Activated gamma-delta T cell treated with Interleukin-2 at 50 U/mL for 16 hours (primary cell): ENCODE data around the gene ARL15.

Experiments used
- DNase-seq: peaks from one replicate; pipeline ENCODE4 v3.0.0-alpha.2; 2020

ARL15 gene

DNA sequence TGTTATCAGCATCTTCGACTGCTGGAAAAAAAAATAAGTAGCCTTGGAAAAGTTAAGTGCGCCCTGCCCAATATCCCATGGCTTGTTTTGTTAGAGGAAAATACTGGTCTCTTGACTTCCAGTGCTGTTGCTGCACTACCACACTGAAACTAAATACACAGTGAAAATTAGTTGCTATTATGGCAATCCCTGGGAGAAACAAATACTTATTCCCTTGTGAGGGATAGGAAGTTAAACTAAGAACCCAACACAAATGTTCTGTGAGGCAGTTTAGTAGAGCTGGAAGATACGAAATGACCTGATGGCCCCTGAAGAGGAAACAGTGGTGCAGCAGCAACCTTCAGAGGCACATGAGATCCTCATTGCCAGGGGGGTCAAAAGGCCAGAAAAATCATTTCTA is 164.0 kb downstream of the ARL15 start:
- no peak for DNase-seq

DNA sequence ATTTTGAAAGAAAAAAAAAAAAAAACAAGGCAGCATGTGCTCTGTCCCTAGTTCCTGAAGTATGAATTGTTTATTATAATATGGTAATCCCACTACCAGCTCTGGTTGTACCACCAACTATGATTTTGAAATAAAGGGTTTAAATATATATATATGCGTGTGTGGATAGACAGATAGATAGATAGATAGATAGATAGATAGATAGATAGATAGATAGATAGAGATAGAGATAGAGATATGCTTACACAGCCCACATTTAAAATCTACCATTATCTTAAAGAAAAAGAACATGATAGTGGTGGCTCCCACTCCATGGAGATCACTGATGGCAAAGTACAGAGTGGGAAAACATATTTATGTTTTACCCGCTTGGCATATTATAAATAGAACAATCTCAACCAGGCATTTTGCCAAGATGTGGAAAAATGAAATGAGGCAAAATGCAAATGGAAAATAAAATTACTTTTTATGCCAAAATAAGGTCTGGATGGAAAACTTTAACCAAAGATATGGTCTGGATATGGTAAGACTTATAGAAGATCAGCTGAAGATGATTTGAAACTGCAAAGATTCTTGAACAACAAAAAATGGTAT is 170.0 kb downstream of the ARL15 start:
- DNase-seq: no peak

GRCh38 chr5:54136516-54137440 is 173.6 kb downstream of the ARL15 start:
- no peak for DNase-seq

- DNase-seq: no peak
These were observed 175.3 kb downstream of the ARL15 start for GRCh38 chr5:54135042-54135441.

DNA sequence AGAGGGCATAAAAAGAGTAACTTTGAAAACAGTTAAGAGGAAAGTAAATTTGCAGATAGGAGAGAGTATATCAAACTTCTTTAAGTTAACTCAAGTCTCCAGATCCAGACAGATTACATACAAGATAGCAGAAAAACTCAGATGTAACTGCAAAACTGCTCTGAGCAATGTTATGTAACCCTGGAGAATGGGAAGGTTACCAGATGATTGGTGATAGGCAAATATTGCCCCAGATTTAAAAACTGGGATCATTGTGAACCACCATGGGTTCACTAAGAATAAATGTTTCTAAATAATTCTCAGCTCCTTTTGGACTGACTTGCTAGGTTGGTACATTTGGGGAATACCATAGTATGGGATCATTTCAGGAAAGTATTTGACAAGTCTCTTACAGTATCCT is 176.5 kb downstream of the ARL15 start:
- DNase-seq: no peak

DNA sequence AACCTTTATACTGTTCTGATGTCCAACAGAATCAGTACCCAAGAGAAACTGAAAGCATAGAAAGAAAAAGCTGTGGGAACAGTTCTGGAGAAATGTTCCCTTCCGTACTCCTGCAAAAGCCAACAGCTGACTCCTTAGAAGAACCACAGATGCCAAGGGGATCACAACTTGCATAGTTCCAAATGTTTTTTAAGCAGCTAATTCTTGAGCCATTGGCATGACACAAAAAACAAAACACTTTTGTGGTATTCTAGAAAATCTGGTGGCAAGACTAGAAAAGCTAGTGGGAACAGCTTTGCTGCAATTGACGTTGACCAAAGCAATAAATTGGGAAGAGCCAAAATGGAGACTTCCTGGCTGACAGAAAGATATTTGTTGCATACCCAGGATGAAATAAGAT is 189.9 kb downstream of the ARL15 start:
- no peak for DNase-seq

GRCh38 chr5:54117957-54118356 is 192.4 kb downstream of the ARL15 start:
- no peak for DNase-seq

DNA sequence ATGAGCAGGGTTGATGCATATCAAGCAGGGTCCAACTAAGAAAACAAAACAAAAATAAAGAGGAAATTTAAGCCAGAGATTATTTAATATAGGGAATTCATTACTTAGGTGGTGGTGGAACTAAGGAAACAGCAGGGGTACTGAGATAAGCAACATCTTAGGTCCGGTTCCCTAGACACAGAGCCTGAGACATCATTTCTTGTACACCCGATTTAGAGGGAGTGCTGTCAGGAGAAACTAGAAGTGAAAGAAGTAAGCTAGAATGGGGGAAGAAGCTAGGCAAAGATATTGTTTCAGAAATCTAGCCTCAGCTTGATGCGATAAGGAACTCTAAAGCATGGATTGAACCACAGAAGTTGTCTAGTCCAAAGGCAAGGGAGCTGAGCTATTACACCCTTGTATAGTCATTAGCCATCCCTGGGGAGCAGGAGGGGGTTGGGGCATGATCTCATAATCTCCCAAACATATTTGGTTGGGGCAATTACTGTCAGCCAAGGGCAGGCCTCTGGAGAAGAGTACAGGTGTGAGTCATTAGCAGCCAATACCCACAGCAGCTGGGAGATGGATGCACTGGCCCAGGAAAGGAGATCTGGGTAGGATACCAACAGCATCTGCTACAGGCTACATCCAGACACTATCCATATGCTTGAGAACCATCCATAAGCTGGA is 194.5 kb downstream of the ARL15 start:
- DNase-seq: no peak

- no peak for DNase-seq
These were observed 197.3 kb downstream of the ARL15 start for GRCh38 chr5:54113060-54113459.

GRCh38 chr5:54109626-54110330 is 200.6 kb downstream of the ARL15 start:
- DNase-seq: no peak

GRCh38 chr5:54108136-54108535 is 202.2 kb downstream of the ARL15 start:
- DNase-seq: no peak

GRCh38 chr5:54103871-54104270 is 206.5 kb downstream of the ARL15 start:
- no peak for DNase-seq

- no peak for DNase-seq
These were observed 212.1 kb downstream of the ARL15 start for GRCh38 chr5:54098267-54098666.

DNA sequence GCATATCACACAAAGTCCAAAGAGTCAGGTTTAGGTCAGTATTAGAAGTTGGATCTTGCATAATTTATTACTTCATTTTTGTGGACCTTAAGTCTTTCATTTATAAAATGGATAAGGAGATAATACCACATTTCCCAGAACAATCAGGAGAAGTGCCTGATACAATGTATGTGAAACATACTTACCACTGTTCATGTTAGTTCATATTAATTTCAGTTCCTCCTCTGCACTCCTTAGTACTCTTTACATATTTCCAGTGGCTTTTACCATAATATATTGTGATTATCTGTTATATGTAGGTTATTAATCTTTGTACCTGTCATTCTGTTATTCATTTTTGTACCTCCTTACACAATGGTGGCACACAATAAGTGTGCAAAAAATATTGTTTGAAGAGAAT is 214.4 kb downstream of the ARL15 start:
- DNase-seq: no peak

- no peak for DNase-seq
These were observed 215.7 kb downstream of the ARL15 start for GRCh38 chr5:54094706-54095105.

GRCh38 chr5:54093861-54094260 is 216.5 kb downstream of the ARL15 start:
- no peak for DNase-seq

DNA sequence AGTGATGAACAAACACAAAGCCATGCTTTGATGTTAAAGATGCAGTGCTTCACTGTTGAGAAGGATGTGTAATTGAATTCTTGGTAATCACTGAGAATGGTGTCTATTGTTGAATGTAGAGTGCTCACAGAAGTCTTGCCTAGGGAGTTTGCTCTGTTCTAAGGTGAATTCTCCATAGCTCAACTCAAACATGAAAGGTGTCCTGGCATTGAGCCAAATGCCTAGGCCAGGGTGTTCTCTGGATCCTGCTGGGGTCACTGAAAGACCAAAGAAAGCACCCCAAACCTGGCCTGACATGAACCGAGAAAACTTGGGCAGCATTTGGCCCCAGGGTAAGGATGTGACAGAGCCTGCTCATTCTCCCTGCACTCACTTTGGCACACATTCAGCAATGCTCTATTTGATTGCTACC is 217.3 kb downstream of the ARL15 start:
- no peak for DNase-seq

- no peak for DNase-seq
These were observed 218.9 kb downstream of the ARL15 start for GRCh38 chr5:54091307-54092130.

DNA sequence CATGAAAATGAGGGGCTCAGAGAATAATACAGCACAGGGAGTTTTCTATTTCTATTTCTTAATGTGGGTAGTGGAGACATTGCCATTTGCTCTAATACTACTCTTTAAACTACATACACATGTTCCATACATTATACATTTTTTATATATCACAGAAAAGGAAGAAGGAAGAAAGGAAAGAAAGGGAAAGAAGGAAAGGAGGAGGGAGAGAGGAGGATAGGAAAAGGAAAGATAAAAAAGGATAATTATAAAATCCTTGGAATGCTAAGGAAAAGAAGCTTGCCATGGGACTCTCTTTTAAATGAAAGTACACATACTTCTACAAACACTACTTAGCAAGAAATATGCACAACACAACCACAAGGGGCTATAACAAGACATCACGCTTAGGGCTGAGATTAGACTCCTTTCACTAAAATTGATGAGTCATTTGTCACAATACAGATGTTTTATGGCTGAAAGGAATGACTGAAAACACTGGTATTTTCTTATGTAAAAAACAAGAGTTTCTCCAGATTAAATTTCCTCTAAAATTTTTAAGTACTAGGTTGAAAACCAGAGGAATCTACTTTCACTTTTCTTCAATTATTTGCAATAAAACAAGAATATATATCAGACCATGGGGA is 219.8 kb downstream of the ARL15 start:
- DNase-seq: no peak

DNA sequence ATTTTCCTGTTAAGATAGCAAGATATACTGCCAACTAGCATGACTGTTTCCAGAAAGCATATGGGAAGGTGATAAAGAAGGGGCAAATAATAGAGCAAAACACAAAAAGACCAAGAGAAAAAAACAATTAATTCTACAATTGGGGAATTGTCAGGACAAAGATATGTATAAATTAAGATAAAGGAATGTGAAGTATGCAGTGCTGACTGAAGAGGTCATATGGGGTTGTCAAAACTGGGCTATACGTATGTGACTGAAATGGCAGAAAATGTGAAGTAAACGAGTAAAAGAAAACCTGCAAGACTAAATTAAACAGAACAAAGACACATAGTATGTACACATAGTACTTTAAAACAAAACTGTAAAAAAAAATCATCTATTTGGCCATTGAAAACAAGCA is 222.3 kb downstream of the ARL15 start:
- no peak for DNase-seq

DNA sequence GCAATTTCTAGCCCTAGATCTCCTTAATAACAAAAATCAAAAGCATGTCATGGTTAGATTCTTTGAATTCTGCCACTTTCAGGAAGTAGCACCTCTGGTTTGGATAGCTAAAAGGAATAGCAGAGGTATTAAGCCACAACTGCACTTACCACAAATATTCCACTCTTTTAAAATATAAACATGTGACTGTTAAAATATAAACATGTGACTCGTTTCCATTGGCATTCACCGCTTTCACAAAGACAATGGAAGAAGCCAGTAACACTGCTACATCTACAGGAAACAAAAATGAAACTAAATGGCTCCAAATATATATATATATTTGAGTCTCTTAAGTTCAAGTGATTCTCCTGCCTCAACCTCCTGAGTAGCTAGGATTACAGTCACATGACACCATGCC is 222.9 kb downstream of the ARL15 start:
- DNase-seq: no peak

- no peak for DNase-seq
These were observed 224.2 kb downstream of the ARL15 start for GRCh38 chr5:54086191-54086590.
